A549 (cell line): Measurements from ENCODE around the gene PTRHD1. TPM values are rescaled to one million over a fixed set of nuclear protein-coding genes. Genes with fewer than 3 reads are reported as not detected.

Source experiments
- ATAC-seq, 2 experiments: fragments of 200-7000 bp in 1 of 2; fragments of >200 bp in 1 of 2; cut with Nextera tagmentation in 1 of 2; cut with Tn5 transposase in 1 of 2; 3 replicates each; pipeline versions ENCODE4 v1.8.0 to v1.9.1; 2018 to 2020; ENCODE audit warnings: mild to moderate bottlenecking in 1 of 2, moderate library complexity in 1 of 2
- CTCF ChIA-PET: fragments of 300-600 bp; sonication (Branson Sonifier 250); formaldehyde crosslinking; extraction: SDS; loops from one replicate; lab custom pipeline; 2021; ENCODE audit warnings: antibody characterized with exemption, inconsistent platforms; lab: Yijun Ruan, JAX
- POLR2A ChIA-PET: fragments of 350-600 bp; formaldehyde crosslinking; extraction: SDS; loops from one replicate; lab custom pipeline; 2021; ENCODE audit warnings: antibody characterized with exemption, inconsistent platforms; lab: Yijun Ruan, JAX
- DNase-seq, 2 experiments: peaks; one replicate each; pipeline versions ENCODE4 v3.0.0 to v3.0.0-alpha.2; 2011 to 2016; ENCODE audit warnings: low read depth in 1 of 2, low spot score in 1 of 2
- FAIRE-seq: peaks from 2 replicates; lab custom pipeline; 2011; peaks lifted over from hg19 to GRCh38; lab: Jason Lieb, UNC
- H3K27ac ChIP-seq, 2 experiments: fragments of >200 bp; sonication (Bioruptor Twin); formaldehyde crosslinking; 3 replicates each; pipeline ENCODE4 v1.5.1; 2016 to 2017
- H3K4me1 ChIP-seq: fragments of >200 bp; sonication (Bioruptor Twin); formaldehyde crosslinking; 3 replicates; pipeline ENCODE4 v1.6.1; 2016
- H3K4me2 ChIP-seq: fragments of >200 bp; sonication (Bioruptor Twin); formaldehyde crosslinking; 3 replicates; pipeline ENCODE4 v1.6.1; 2016
- H3K4me3 ChIP-seq: fragments of >200 bp; sonication (Bioruptor Twin); formaldehyde crosslinking; 3 replicates; pipeline ENCODE4 v1.5.1; 2016
- H3K9me3 ChIP-seq: fragments of >200 bp; sonication (Bioruptor Twin); formaldehyde crosslinking; 3 replicates; pipeline ENCODE4 v1.6.1; 2016
- CBX8 ChIP-seq: fragments of 200-600 bp; sonication (generic); IDR thresholded peaks from 2 replicates; pipeline ENCODE4 v1.6.1; 2016
- FOSB ChIP-seq: fragments of 250-450 bp; sonication (Bioruptor Pico); IDR thresholded peaks from 2 replicates; pipeline ENCODE4 v1.5.0; 2020; ENCODE audit warnings: mild to moderate bottlenecking, moderate library complexity
- HDAC2 ChIP-seq: fragments of 200-600 bp; sonication (generic); IDR thresholded peaks from 2 replicates; pipeline ENCODE4 v1.6.1; 2016
- HOXA7 ChIP-seq: fragments of 250-450 bp; sonication (Bioruptor Pico); IDR thresholded peaks from 2 replicates; pipeline ENCODE4 v1.5.0; 2020; ENCODE audit warnings: mild to moderate bottlenecking, moderate library complexity
- HOXB13 ChIP-seq: fragments of 250-450 bp; sonication (Bioruptor Pico); IDR thresholded peaks from 2 replicates; pipeline ENCODE4 v1.5.0; 2020; ENCODE audit warnings: low read depth, mild to moderate bottlenecking, moderate library complexity
- HOXB5 ChIP-seq: fragments of 250-450 bp; sonication (Bioruptor Pico); IDR thresholded peaks from 2 replicates; pipeline ENCODE4 v1.5.0; 2020; ENCODE audit warnings: mild to moderate bottlenecking, moderate library complexity
- MAFK ChIP-seq: fragments of 450-650 bp; IDR thresholded peaks from 2 replicates; pipeline ENCODE4 v1.6.1; 2014; ENCODE audit not compliant: partially characterized antibody
- NPAS2 ChIP-seq: fragments of 250-450 bp; sonication (Bioruptor Pico); IDR thresholded peaks from 2 replicates; pipeline ENCODE4 v1.8.0; 2022; ENCODE audit warnings: mild to moderate bottlenecking, moderate library complexity, borderline replicate concordance
- NR3C1 ChIP-seq: fragments of >200 bp; sonication (Bioruptor Twin); formaldehyde crosslinking; IDR thresholded peaks from 3 replicates; pipeline ENCODE4 v1.6.1; 2017
- POLR2A ChIP-seq: IDR thresholded peaks from 2 replicates; pipeline ENCODE4 v1.6.1; 2012; ENCODE audit warnings: mild to moderate bottlenecking, low read length
- POLR2AphosphoS2 ChIP-seq: conservative IDR thresholded peaks from 2 replicates; pipeline ENCODE4 v1.6.1; 2012; ENCODE audit warnings: low read length, improper control_type of control experiment, inconsistent platforms
- RAD21 ChIP-seq, 2 experiments: fragments of >200 bp in 1 of 2; sonication (Bioruptor Twin) in 1 of 2; formaldehyde crosslinking in 1 of 2; IDR thresholded peaks in 1 of 2; conservative IDR thresholded peaks in 1 of 2; 2 replicates in 1 of 2; 3 replicates in 1 of 2; pipeline ENCODE4 v1.6.1; 2012 to 2018; ENCODE audit warnings: inconsistent platforms in 1 of 2
- RCOR1 ChIP-seq: fragments of 150-350 bp; IDR thresholded peaks from 2 replicates; pipeline ENCODE4 v1.6.1; 2014; ENCODE audit warnings: antibody characterized with exemption, low read length, low read depth
- RFX5 ChIP-seq: fragments of 450-650 bp; IDR thresholded peaks from 2 replicates; pipeline ENCODE4 v1.7.1; 2014; ENCODE audit warnings: antibody characterized with exemption, mild to moderate bottlenecking, moderate library complexity
- TP53 ChIP-seq: fragments of 250-450 bp; sonication (Bioruptor Pico); IDR thresholded peaks from 2 replicates; pipeline ENCODE4 v1.5.0; 2021; ENCODE audit warnings: mild to moderate bottlenecking, moderate library complexity
- ZFP36 ChIP-seq: fragments of 450-650 bp; IDR thresholded peaks from 2 replicates; pipeline ENCODE4 v1.6.1; 2014; ENCODE audit warnings: borderline replicate concordance; ENCODE audit not compliant: partially characterized antibody
- WGBS: methylation state at CpG from one replicate; pipeline ENCODE4 v1.1.6; 2017; ENCODE audit errors: missing lambda C conversion rate; 5-methylcytosine and 5-hydroxymethylcytosine counted together
- polyA plus RNA-seq, 4 experiments: library from polyadenylated mRNA; depleted of rRNA in 3 of 4; stranded (reverse); fragments of >200 nt; fragmentation: RNase III in 1 of 4; extraction: RNeasy Plus Mini Kit Qiagen cat#74134 plus additional on column Dnase treatment in 1 of 4; gene quantifications; 2 replicates in 3 of 4; 3 replicates in 1 of 4; pipeline ENCODE4 v1.2.3, GENCODE V29; 2011 to 2017
- TF ChIP-seq, protein P1 (sequence below): fragments of 250-450 bp; sonication (Bioruptor Pico); IDR thresholded peaks from 2 replicates; pipeline ENCODE4 v1.5.0; 2020; ENCODE audit warnings: low read depth, mild to moderate bottlenecking, moderate library complexity
- TF ChIP-seq, protein P2 (sequence below): fragments of 200-600 bp; sonication (generic); IDR thresholded peaks from 2 replicates; pipeline ENCODE4 v1.6.1; 2016; ENCODE audit warnings: antibody characterized with exemption, mild to moderate bottlenecking, moderate library complexity
- TF ChIP-seq, protein P3 (sequence below): fragments of >200 bp; sonication (Bioruptor Twin); formaldehyde crosslinking; IDR thresholded peaks from 2 replicates; pipeline ENCODE4 v1.6.1; 2016
- TF ChIP-seq, protein P4 (sequence below): fragments of 250-450 bp; sonication (Bioruptor Pico); IDR thresholded peaks from 2 replicates; pipeline ENCODE4 v1.5.0; 2021; ENCODE audit warnings: mild to moderate bottlenecking, moderate library complexity, borderline replicate concordance

Gene PTRHD1
- polyA plus RNA-seq, 2 of the 4 experiments (the other 2 are of a cell fraction) = 44.9 to 86.6 TPM

DNA sequence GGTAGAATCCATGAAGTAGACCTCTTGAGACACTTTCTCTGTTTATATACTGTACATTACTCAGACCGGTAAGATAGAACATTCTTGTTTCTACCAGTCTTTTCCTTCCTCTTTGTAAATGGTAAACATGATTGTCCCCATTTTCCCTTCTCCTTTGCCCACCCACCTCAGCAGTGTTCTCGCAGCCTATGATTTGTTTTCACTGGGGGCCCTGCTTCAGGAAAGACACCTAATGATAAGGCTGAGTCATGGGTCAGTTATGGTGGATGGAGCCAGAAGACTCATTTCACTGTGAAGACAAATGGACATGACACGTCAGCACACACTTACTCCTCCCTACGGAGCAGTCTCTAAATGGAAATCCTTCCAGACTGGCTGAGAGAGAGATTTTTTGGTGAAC lies 23.7 kb upstream of the PTRHD1 start:
- TF ChIP-seq MAFK (peak; percentile 7), HDAC2 (no peak), POLR2AphosphoS2 (no peak), POLR2A (no peak), NPAS2 (CRISPR knock-in tag) (no peak)
- ATAC-seq (no peak), DNase-seq (no peak), FAIRE-seq (no peak)
- Histone ChIP-seq H3K9me3 (no peaks in the 10 kb centered on the region), H3K4me1 (peaks cover 10% of the 10 kb centered on the region), H3K4me3 (no peak overlapping the region), H3K27ac (peak overlapping the region in 1 of 2 experiments; percentile 6; a peak in 1 of 6 replicates), H3K4me2 (no peak overlapping the region)
- CTCF ChIA-PET = interaction anchor here (1.1 to 15.3 kb wide), 4 partner anchors 10 to 410 kb away, joined by 6 to 252 read pairs (median 18); partner anchors contain the start of genes CENPO and PTRHD1
- POLR2A ChIA-PET = interaction anchor here (0.6 kb wide), 1 partner anchor 11 kb away, joined by 8 read pairs; no protein-coding TSS in a partner anchor
- whole genome bisulfite sequencing = 70% methylated on average over 4 of the region's 4 CpGs

DNA sequence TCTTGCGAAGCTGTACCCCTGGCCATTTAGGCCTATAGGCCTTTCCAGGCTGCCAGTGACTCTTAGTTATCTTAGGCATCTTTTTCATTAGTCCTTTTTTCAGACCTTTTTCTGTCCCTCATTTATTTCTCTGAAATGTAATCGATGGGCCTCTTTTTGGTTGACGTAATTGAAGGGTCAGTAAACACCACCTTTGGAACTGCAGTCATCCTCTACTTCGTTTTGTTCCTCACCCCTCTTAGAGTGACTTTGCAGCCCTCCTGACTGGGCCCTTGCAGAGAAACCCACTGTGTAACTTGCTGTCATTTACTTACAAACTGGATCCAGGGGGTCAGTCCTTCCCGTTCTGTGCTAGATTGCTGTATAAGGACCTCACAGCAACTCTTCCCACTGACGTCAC lies 23.2 kb upstream of the PTRHD1 start:
- no peak for ATAC-seq
- no peak overlapping the region for H3K27ac ChIP-seq
- TF ChIP-seq POLR2A (no peak), HOXB13 (no peak), FOSB (CRISPR knock-in tag) (no peak), HOXB5 (CRISPR knock-in tag) (no peak), CBX8 (no peak), NR3C1 (no peak), RCOR1 (no peak), MAFK (no peak), HOXA7 (CRISPR knock-in tag) (no peak), ZFP36 (no peak), RFX5 (no peak), RAD21 (conservative IDR thresholded peaks at IDR 0.05 in 1 of 2, IDR thresholded peaks at IDR 0.05 in 1 of 2) (no peak), TP53 (CRISPR knock-in tag) (no peak)
- TF ChIP-seq, protein P1, sequence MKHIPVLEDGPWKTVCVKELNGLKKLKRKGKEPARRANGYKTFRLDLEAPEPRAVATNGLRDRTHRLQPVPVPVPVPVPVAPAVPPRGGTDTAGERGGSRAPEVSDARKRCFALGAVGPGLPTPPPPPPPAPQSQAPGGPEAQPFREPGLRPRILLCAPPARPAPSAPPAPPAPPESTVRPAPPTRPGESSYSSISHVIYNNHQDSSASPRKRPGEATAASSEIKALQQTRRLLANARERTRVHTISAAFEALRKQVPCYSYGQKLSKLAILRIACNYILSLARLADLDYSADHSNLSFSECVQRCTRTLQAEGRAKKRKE (CRISPR knock-in tag) = no peak
- TF ChIP-seq, protein P2, sequence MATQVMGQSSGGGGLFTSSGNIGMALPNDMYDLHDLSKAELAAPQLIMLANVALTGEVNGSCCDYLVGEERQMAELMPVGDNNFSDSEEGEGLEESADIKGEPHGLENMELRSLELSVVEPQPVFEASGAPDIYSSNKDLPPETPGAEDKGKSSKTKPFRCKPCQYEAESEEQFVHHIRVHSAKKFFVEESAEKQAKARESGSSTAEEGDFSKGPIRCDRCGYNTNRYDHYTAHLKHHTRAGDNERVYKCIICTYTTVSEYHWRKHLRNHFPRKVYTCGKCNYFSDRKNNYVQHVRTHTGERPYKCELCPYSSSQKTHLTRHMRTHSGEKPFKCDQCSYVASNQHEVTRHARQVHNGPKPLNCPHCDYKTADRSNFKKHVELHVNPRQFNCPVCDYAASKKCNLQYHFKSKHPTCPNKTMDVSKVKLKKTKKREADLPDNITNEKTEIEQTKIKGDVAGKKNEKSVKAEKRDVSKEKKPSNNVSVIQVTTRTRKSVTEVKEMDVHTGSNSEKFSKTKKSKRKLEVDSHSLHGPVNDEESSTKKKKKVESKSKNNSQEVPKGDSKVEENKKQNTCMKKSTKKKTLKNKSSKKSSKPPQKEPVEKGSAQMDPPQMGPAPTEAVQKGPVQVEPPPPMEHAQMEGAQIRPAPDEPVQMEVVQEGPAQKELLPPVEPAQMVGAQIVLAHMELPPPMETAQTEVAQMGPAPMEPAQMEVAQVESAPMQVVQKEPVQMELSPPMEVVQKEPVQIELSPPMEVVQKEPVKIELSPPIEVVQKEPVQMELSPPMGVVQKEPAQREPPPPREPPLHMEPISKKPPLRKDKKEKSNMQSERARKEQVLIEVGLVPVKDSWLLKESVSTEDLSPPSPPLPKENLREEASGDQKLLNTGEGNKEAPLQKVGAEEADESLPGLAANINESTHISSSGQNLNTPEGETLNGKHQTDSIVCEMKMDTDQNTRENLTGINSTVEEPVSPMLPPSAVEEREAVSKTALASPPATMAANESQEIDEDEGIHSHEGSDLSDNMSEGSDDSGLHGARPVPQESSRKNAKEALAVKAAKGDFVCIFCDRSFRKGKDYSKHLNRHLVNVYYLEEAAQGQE = no peak
- TF ChIP-seq, protein P3, sequence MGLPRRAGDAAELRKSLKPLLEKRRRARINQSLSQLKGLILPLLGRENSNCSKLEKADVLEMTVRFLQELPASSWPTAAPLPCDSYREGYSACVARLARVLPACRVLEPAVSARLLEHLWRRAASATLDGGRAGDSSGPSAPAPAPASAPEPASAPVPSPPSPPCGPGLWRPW = no peak
- TF ChIP-seq, protein P4, sequence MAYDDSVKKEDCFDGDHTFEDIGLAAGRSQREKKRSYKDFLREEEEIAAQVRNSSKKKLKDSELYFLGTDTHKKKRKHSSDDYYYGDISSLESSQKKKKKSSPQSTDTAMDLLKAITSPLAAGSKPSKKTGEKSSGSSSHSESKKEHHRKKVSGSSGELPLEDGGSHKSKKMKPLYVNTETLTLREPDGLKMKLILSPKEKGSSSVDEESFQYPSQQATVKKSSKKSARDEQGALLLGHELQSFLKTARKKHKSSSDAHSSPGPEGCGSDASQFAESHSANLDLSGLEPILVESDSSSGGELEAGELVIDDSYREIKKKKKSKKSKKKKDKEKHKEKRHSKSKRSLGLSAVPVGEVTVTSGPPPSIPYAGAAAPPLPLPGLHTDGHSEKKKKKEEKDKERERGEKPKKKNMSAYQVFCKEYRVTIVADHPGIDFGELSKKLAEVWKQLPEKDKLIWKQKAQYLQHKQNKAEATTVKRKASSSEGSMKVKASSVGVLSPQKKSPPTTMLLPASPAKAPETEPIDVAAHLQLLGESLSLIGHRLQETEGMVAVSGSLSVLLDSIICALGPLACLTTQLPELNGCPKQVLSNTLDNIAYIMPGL = no peak
- H3K4me2 ChIP-seq = no peak overlapping the region
- CTCF ChIA-PET = interaction anchor here (0.6 to 3.2 kb wide), 3 partner anchors 11 to 488 kb away, joined by 3 to 22 read pairs (median 8); no protein-coding TSS in a partner anchor
- 86% methylated on average over 6 of the region's 6 CpGs for WGBS
- no peak overlapping the region for H3K4me3 ChIP-seq
- FAIRE-seq = no peak
- H3K4me1 ChIP-seq = peaks cover 10% of the 10 kb centered on the region
- no peak for DNase-seq
- POLR2A ChIA-PET = no interaction called here
- no peaks in the 10 kb centered on the region for H3K9me3 ChIP-seq
